H7 (cell line): ENCODE results near the gene GTF2H2C. TPM values are rescaled to one million over a fixed set of nuclear protein-coding genes. Genes with fewer than 3 reads are reported as not detected.
"Not testable (repeated sequence)": the region's sequence is repeated elsewhere in the genome, so short reads cannot be mapped to it uniquely, and the experiment has no call there.

Source experiments
- DNase-seq: peaks from one replicate; pipeline ENCODE4 v3.0.0; 2012
- H3K27me3 ChIP-seq: 2 replicates; pipeline ENCODE4 v1.6.0; 2011; ENCODE audit warnings: mild to moderate bottlenecking, low read length; ENCODE audit not compliant: control insufficient read depth, insufficient read depth
- H3K36me3 ChIP-seq: replicated peaks from 2 replicates; pipeline ENCODE4 v1.5.1; 2011; ENCODE audit warnings: low read length; ENCODE audit not compliant: control insufficient read depth, insufficient read depth
- H3K4me3 ChIP-seq: 2 replicates; pipeline ENCODE4 v1.5.1; 2011; ENCODE audit warnings: low read depth, mild to moderate bottlenecking, control low read depth, low read length, moderate library complexity; ENCODE audit not compliant: insufficient read depth
- total RNA-seq: library from RNA; depleted of rRNA; stranded (reverse); fragments of >200 nt; shearing (Covaris generic); gene quantifications from 2 replicates; pipeline ENCODE4 v1.2.3, GENCODE V29; 2014; rRNA removed

GTF2H2C gene
- total RNA-seq, 1 experiment from 2014 or later = 59.2 TPM

DNA sequence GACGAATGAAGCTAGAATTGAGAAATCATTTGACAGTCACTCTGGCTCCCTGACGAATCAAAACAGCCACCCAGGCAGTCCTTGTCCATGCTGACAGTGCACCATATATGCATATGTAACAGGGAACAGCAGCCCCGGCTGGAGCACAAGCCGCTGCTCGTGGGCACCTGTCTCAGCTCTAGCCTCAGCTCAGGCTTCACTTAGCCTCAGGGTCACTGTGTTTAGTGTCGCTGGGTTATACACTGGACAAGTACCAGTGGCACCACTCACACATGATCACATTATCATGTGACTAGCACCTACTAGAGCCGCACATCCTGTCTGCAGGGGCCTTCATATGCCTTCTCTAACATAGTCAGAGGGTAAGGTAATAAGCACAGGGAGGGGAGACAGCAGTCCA, 54.9 kb downstream of the GTF2H2C start:
- not testable (repeated sequence) for H3K27me3 ChIP-seq

DNA sequence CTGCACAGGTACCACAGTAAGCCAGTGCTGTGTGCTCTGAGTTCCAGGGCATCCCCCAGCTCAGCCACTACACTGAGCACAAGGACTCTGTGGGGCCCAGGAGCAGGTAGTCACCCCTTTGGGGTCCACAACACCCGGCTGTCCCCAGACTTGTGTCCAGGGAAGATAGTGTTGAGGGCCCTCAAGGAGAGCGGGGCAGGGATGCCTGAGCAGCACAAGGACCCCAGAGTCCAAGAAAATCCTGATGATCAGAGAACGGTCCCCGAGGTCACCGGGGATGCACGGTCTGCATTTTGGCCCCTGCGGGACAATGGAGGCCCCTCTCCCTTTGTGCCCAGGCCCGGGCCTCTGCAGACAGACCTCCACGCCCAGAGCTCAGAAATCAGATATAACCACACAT, 71.9 kb downstream of the GTF2H2C start:
- DNase-seq, H3K36me3 ChIP-seq, H3K27me3 ChIP-seq, H3K4me3 ChIP-seq: not testable (repeated sequence)

More for the DNA sequence above, 54.9 kb downstream of the GTF2H2C start:
- not testable (repeated sequence) for H3K4me3 ChIP-seq, DNase-seq, H3K36me3 ChIP-seq

Other genes with a start within 250 kb of the GTF2H2C start
- 0.30 TPM in 1 of 2 replicates, not detected in the other for gene CCDC125, start 227.4 kb upstream of the GTF2H2C start, total RNA-seq
- gene AK6, start 190.7 kb upstream of the GTF2H2C start, total RNA-seq = 34.2 and 52.3 TPM in 2 replicates
- gene TAF9, start 190.7 kb upstream of the GTF2H2C start, total RNA-seq = 84.4 and 105 TPM in 2 replicates
- gene RAD17, start 190.4 kb upstream of the GTF2H2C start, total RNA-seq = 39.1 TPM in 2 replicates
- 15.6 and 19.9 TPM in 2 replicates for gene MARVELD2, start 145.1 kb upstream of the GTF2H2C start, total RNA-seq
- gene OCLN, start 67.4 kb upstream of the GTF2H2C start, total RNA-seq = 33.3 and 39.9 TPM in 2 replicates